Measurements from ENCODE around the gene RBBP6.

Gene RBBP6

GRCh38 chr16:24522751-24523150 lies 16.6 kb upstream of the RBBP6 start:
- DNase-seq (ENCODE audit: low read depth) = no peak
- TF ChIP-seq CTCF (IDR thresholded peaks at IDR 0.05; ENCODE audit: insufficient read depth, low read depth, low read length, missing control alignments) = no peak
- H3K4me3 ChIP-seq (ENCODE audit: low read length) = no peak overlapping the region

GRCh38 chr16:24523569-24523968 lies 15.8 kb upstream of the RBBP6 start:
- TF ChIP-seq CTCF (IDR thresholded peaks at IDR 0.05; ENCODE audit: insufficient read depth, low read depth, low read length, missing control alignments) = peak; percentile 23
- peak; percentile 70 for DNase-seq (ENCODE audit: low read depth)
- H3K4me3 ChIP-seq (ENCODE audit: low read length) = no peak overlapping the region

GRCh38 chr16:24524855-24525677 lies 14.3 kb upstream of the RBBP6 start:
- peak; percentile 21 for DNase-seq (ENCODE audit: low read depth)
- no peak for TF ChIP-seq CTCF (IDR thresholded peaks at IDR 0.05; ENCODE audit: insufficient read depth, low read depth, low read length, missing control alignments)
- H3K4me3 ChIP-seq (ENCODE audit: low read length) = no peak overlapping the region

GRCh38 chr16:24525970-24526559 lies 13.3 kb upstream of the RBBP6 start:
- TF ChIP-seq CTCF (IDR thresholded peaks at IDR 0.05; ENCODE audit: insufficient read depth, low read depth, low read length, missing control alignments) = no peak
- peak; percentile 88 for DNase-seq (ENCODE audit: low read depth)
- H3K4me3 ChIP-seq (ENCODE audit: low read length) = no peak overlapping the region

- H3K4me3 ChIP-seq (ENCODE audit: low read length) = no peak overlapping the region
- DNase-seq (ENCODE audit: low read depth) = peak; percentile 83
- no peak for TF ChIP-seq CTCF (IDR thresholded peaks at IDR 0.05; ENCODE audit: insufficient read depth, low read depth, low read length, missing control alignments)
Observed at GRCh38 chr16:24526701-24527495, 12.5 kb upstream of the RBBP6 start.

- no peak for TF ChIP-seq CTCF (IDR thresholded peaks at IDR 0.05; ENCODE audit: insufficient read depth, low read depth, low read length, missing control alignments)
- DNase-seq (ENCODE audit: low read depth) = no peak
- no peak overlapping the region for H3K4me3 ChIP-seq (ENCODE audit: low read length)
Observed at GRCh38 chr16:24531166-24531565, 8.2 kb upstream of the RBBP6 start.

All from epithelial cell of esophagus (primary cell).